WTC11 (cell line): ENCODE results near the gene ALK. TPM values are rescaled to one million over a fixed set of nuclear protein-coding genes. Genes with fewer than 3 reads are reported as not detected.

ENCODE experiments used
- ATAC-seq: fragments of 200-7000 bp; cut with Tn5 transposase; 2 replicates; pipeline ENCODE4 v1.10.0; 2021; ENCODE audit warnings: mild to moderate bottlenecking, moderate library complexity
- CTCF ChIA-PET: fragments of 300-600 bp; sonication (Branson Sonifier 250); formaldehyde crosslinking; loops from one replicate; lab custom pipeline; 2021; ENCODE audit warnings: antibody characterized with exemption; lab: Charles Lee
- POLR2A ChIA-PET: fragments of 350-600 bp; sonication (Branson Sonifier 250); formaldehyde crosslinking; loops from one replicate; lab custom pipeline; 2021; ENCODE audit warnings: antibody characterized with exemption; lab: Charles Lee
- DNase-seq: peaks from one replicate; pipeline ENCODE4 v3.0.0; 2021; ENCODE audit warnings: low spot score
- H3K27ac Mint-ChIP-seq: 2 replicates; pipeline ENCODE4 v1.8.0; 2021; ENCODE audit warnings: mixed read lengths
- H3K27me3 Mint-ChIP-seq: 2 replicates; pipeline ENCODE4 v1.8.0; 2021; ENCODE audit warnings: low read depth, mild to moderate bottlenecking, moderate library complexity, mixed read lengths
- H3K36me3 Mint-ChIP-seq: 2 replicates; pipeline ENCODE4 v1.8.0; 2021; ENCODE audit warnings: mixed read lengths
- H3K4me1 Mint-ChIP-seq: 2 replicates; pipeline ENCODE4 v1.8.0; 2022; ENCODE audit warnings: mixed read lengths
- H3K4me3 Mint-ChIP-seq: 2 replicates; pipeline ENCODE4 v1.8.0; 2021; ENCODE audit warnings: mild to moderate bottlenecking, moderate library complexity, mixed read lengths
- H3K9me3 Mint-ChIP-seq: 2 replicates; pipeline ENCODE4 v1.8.0; 2021; ENCODE audit warnings: mixed read lengths
- AFF4 ChIP-seq: sonication (generic); formaldehyde crosslinking; IDR thresholded peaks from 2 replicates; pipeline ENCODE4 v1.8.1; 2023; ENCODE audit warnings: mild to moderate bottlenecking, missing genetic modification reagents, borderline replicate concordance
- ARID4B ChIP-seq: sonication (generic); formaldehyde crosslinking; IDR thresholded peaks from 2 replicates; pipeline ENCODE4 v1.8.0; 2023; ENCODE audit warnings: missing genetic modification reagents, mild to moderate bottlenecking, borderline replicate concordance
- FOXP1 ChIP-seq: sonication (generic); formaldehyde crosslinking; IDR thresholded peaks from 2 replicates; pipeline ENCODE4 v1.8.0; 2022; ENCODE audit warnings: missing genetic modification reagents, mild to moderate bottlenecking, moderate library complexity, borderline replicate concordance
- JAZF1 ChIP-seq: fragments of 250-450 bp; sonication (Bioruptor Pico); IDR thresholded peaks from 2 replicates; pipeline ENCODE4 v1.9.0; 2021; ENCODE audit warnings: moderate library complexity, mild to moderate bottlenecking, inconsistent platforms
- NFATC4 ChIP-seq: fragments of 250-450 bp; sonication (Bioruptor Pico); IDR thresholded peaks from 2 replicates; pipeline ENCODE4 v1.9.0; 2021; ENCODE audit warnings: mild to moderate bottlenecking
- NR2C2 ChIP-seq: sonication (generic); formaldehyde crosslinking; IDR thresholded peaks from 2 replicates; pipeline ENCODE4 v1.8.0; 2022; ENCODE audit warnings: mild to moderate bottlenecking, missing genetic modification reagents
- ZNF532 ChIP-seq: fragments of 250-450 bp; sonication (Bioruptor Pico); IDR thresholded peaks from 2 replicates; pipeline ENCODE4 v1.9.0; 2021; ENCODE audit warnings: mild to moderate bottlenecking, borderline replicate concordance
- total RNA-seq: library from RNA; stranded (reverse); gene quantifications from 3 replicates; pipeline ENCODE4 v1.2.3, GENCODE V29; 2021
- TF ChIP-seq, protein P1 (sequence below): fragments of 200-600 bp; IDR thresholded peaks from 2 replicates; pipeline ENCODE4 v1.8.0; 2022; ENCODE audit warnings: antibody characterized with exemption
- TF ChIP-seq, protein P2 (sequence below): sonication (generic); formaldehyde crosslinking; IDR thresholded peaks from 2 replicates; pipeline ENCODE4 v1.8.0; 2022; ENCODE audit warnings: mild to moderate bottlenecking, missing genetic modification reagents

ALK gene
- total RNA-seq, 1 experiment from 2014 or later: not detected

- TF ChIP-seq ARID4B (CRISPR knock-in tag) (no peak), JAZF1 (CRISPR knock-in tag) (no peak), NFATC4 (no peak)
Measured at GRCh38 chr2:29444150-29444549, 477.2 kb downstream of the ALK start (continued).

DNA sequence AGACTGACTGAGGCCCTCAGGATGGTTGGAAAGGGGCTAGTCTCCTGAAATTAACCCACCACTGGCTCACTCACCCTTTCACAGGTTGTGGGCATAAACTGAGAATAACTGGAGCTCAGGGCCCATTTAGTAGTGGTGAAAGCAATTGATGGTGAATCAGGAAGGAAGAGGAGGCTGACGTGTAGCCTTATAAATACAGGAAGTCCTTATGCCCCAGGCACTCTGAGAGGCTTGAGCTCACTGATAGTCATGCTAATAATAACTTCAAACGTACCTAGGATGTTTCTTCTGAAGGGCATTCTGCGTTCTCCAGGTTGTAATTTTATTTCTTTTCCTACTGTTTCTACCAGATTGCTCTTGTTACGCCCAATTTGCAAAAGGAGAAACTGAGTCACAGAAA is 477.8 kb downstream of the ALK start:
- POLR2A ChIA-PET: no interaction called here
- H3K9me3 Mint-ChIP-seq: 0 out of 2 replicates have a peak, but pooled peaks cover 3% of the 10 kb centered on the region
- ATAC-seq: no peak
- peaks cover 35% of the 10 kb centered on the region for H3K4me1 Mint-ChIP-seq
- no peak overlapping the region for H3K27ac Mint-ChIP-seq
- no peak for DNase-seq
- TF ChIP-seq, protein P1, sequence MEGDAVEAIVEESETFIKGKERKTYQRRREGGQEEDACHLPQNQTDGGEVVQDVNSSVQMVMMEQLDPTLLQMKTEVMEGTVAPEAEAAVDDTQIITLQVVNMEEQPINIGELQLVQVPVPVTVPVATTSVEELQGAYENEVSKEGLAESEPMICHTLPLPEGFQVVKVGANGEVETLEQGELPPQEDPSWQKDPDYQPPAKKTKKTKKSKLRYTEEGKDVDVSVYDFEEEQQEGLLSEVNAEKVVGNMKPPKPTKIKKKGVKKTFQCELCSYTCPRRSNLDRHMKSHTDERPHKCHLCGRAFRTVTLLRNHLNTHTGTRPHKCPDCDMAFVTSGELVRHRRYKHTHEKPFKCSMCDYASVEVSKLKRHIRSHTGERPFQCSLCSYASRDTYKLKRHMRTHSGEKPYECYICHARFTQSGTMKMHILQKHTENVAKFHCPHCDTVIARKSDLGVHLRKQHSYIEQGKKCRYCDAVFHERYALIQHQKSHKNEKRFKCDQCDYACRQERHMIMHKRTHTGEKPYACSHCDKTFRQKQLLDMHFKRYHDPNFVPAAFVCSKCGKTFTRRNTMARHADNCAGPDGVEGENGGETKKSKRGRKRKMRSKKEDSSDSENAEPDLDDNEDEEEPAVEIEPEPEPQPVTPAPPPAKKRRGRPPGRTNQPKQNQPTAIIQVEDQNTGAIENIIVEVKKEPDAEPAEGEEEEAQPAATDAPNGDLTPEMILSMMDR: no peak
- no peak for TF ChIP-seq FOXP1 (CRISPR knock-in tag)
- no peak for TF ChIP-seq NR2C2 (CRISPR knock-in tag)
- no peaks in the 10 kb centered on the region; the same call in 1 of the 2 replicates for H3K27me3 Mint-ChIP-seq
- CTCF ChIA-PET: interaction anchor here (0.5 kb wide), 1 partner anchor 205 kb away, joined by 3 read pairs; no protein-coding TSS in a partner anchor
- no peaks in the 10 kb centered on the region for H3K36me3 Mint-ChIP-seq
- H3K4me3 Mint-ChIP-seq: no peak overlapping the region

GRCh38 chr2:29443151-29443550 is 478.2 kb downstream of the ALK start:
- CTCF ChIA-PET: interaction anchor here (0.5 kb wide), 1 partner anchor 204 kb away, joined by 3 read pairs; no protein-coding TSS in a partner anchor
- Mint-ChIP-seq H3K9me3 (0 out of 2 replicates have a peak, but pooled peaks cover 3% of the 10 kb centered on the region), H3K36me3 (no peaks in the 10 kb centered on the region), H3K4me1 (peaks cover 31% of the 10 kb centered on the region), H3K27me3 (no peaks in the 10 kb centered on the region; the same call in 1 of the 2 replicates), H3K27ac (no peak overlapping the region)
- POLR2A ChIA-PET: no interaction called here
- ATAC-seq (no peak), DNase-seq (no peak)
- no peak for TF ChIP-seq ZNF532
- TF ChIP-seq, protein P2, sequence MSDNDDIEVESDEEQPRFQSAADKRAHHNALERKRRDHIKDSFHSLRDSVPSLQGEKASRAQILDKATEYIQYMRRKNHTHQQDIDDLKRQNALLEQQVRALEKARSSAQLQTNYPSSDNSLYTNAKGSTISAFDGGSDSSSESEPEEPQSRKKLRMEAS (CRISPR knock-in tag): no peak
- no peak for TF ChIP-seq AFF4 (CRISPR knock-in tag)
- TF ChIP-seq, all 79 proteins: peak for 0
- H3K4me3 Mint-ChIP-seq: no peak overlapping the region
